Testis (tissue), 2 donors: ENCODE data around the gene TUT4.

Experiments
- CTCF ChIP-seq, 3 experiments: fragments of 450-650 bp in 2 of 3; fragments of 200-600 bp in 1 of 3; sonication (generic) in 1 of 3; IDR thresholded peaks; one replicate each; pipeline ENCODE4 v1.5.1; 2016 to 2019; ENCODE audit warnings: antibody characterized with exemption in 3 of 3, mild to moderate bottlenecking in 2 of 3, moderate library complexity in 1 of 3
- POLR2A ChIP-seq: fragments of 450-650 bp; IDR thresholded peaks from one replicate; pipeline ENCODE4 v1.6.1; 2017; ENCODE audit warnings: antibody characterized with exemption, mild to moderate bottlenecking, moderate library complexity

GRCh38 chr1:52463891-52464290 lies 89.0 kb downstream of the TUT4 start:
- TF ChIP-seq CTCF (IDR thresholded peaks at IDR 0.05): no peak
- TF ChIP-seq POLR2A: no peak
